Iris pigment epithelial cell (primary cell): ENCODE results near the gene RYR3.
"Not testable (repeated sequence)": the region's sequence is repeated elsewhere in the genome, so short reads cannot be mapped to it uniquely, and the experiment has no call there.

Experiments
- DNase-seq: peaks from one replicate; pipeline ENCODE4 v3.0.0-alpha.2; 2011; ENCODE audit warnings: low read depth

RYR3 gene

DNA sequence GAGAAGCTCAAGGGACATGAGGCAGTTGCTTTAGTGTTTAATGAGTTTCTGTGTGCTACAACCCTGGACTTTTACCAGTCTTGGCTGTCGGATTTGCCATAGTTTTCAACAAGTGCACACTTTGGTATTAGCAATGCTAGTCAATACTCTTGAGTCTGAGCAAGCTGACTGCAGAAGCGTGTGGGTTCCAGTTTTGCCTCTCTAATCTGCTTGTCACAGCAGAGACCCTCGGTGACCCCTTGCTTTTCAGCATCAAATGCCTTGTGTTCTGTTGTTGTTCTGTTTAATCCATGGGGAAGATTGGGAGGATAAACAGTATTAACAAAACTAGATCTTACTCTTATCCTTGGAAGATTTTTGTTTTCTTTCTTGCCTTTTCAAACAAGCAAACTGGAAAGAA, 463.2 kb downstream of the RYR3 start:
- DNase-seq: no peak

DNA sequence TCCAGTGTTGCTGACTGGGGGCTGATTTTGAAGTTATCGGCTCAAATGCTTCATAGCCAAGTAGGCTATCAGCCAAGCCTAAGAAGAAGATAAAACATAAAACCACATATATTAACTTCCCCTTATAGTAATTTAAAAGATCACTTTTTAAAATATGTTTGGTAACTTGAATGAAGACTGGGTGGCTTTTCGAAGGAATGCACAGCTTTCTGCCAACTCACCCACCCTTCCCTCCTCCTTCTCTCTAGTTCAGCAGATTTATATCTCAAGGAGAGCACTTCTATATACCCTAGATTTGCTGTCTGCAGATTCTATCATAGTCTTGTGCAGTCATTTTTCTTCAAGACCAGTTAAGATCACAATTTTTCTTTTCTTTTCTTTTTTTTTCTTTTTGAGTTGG, 468.1 kb downstream of the RYR3 start:
- DNase-seq: no peak

DNA sequence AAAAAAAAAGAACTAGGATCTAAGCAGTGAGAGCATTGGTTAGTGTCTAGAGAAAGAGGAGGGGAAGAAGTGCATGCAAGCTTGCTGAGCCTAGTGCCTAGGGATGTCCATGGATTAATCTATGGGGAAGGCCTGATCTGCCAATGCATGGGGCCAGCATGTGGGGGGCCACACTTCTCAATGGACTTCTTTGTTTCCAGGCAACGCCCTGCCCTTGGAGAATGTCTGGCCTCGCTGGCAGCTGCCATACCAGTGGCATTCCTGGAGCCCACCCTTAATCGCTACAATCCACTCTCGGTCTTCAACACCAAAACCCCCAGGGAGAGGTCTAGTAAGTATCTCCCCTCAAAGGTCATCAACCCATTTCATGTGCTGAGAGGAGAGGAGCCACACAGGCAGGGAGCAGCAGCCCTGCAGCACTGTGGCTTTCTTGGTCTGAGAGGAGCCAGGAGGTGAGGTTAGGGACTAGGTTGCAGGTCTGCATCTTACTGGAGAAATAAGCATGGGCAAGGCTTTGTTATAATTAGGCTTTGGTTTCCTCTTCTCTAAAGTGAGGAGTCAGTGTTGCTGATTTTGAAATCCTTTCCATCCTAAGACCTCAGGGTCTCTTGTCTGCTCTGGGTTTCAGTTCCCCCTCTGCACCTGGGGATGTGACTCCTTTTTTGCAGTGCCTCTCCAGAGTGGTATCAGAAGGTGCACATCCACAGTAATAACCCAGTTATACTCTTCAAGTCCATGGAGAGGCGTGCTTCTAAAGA, 469.4 kb downstream of the RYR3 start:
- DNase-seq: no peak

DNA sequence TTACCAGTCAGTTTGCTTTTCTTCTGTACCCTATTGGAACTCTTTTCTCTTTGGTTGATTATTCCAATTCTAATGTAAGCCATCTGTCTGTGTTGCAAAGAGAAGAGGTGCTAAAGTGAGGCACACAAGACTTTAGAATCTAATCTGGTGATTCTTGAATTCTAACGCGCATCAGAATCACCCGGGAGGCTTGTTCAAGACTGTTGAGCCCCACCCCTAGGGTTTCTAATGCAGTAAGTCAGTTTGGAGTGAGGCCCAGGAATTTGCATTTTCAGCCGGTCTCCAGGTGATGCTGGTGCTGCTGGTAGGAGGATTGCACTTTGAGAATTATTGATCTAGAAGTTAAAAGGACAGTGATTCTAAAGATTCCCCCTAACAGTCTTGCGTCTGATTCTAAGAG, 472.2 kb downstream of the RYR3 start:
- no peak for DNase-seq

DNA sequence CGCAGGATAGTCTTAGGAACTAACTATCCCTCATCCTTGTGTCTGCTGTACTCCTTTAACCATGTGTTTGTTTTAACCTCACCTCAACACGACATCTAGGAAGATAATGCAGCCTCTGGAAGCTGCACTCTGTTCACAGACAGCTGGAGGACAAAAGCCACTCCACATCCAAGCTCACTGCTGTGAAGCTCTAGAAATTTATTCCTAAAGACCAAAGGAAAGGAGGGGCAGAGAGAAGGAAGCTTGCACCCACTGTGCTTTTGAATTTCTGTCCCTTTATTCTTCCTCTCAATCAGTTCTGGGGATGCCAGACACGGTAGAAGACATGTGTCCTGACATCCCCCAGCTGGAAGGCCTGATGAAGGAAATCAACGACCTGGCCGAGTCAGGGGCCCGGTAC, 474.6 kb downstream of the RYR3 start:
- DNase-seq: no peak

DNA sequence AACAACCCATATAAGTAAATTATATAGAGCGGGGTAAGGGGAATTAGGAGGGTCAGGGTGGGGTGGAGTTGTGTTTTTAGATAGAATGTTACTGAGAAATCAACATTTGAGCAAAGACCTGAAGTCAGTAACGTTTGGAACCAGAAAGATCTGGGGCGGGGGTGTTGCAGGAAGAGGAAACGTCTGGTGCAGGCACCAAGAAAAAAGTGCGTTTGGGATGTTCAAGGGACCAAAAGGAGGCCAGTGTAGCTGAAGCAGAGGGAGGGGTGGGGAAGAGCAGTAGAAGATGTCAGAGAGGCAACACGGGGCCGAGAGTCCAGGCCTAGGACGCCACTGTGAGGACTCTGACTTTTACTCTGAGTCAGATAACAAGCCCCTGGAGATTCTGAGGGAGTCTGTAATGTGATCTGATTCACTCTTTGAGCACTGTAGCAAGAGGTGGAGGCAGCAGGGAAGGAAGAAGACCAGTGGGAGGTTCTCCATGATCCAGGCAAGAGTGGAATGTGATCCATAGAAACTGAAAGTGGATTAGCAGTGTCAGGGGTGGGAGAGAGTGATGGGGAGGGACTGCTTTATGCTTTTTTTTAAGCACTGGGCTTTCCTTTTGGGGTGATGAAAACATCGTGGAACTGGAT, 478.3 kb downstream of the RYR3 start:
- DNase-seq: no peak

DNA sequence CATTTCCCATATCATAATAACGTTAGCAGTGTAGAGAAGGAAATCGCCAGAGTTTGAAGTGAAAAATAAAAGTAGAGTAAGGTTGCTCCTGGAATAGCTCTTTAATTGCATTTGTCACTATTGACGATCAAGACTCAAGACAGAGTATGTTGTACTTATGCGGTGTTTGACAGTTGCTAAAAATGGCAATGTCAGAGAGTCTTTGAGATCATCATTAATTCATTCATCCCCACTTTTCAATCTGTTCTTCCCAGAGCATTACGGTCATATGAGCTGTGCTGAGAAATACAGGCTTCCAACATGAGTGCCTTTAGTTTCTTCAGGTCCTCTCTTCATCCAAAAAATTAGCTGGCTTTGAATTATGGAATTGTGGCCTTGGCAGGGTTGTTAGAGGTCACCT, 483.7 kb downstream of the RYR3 start:
- no peak for DNase-seq

DNA sequence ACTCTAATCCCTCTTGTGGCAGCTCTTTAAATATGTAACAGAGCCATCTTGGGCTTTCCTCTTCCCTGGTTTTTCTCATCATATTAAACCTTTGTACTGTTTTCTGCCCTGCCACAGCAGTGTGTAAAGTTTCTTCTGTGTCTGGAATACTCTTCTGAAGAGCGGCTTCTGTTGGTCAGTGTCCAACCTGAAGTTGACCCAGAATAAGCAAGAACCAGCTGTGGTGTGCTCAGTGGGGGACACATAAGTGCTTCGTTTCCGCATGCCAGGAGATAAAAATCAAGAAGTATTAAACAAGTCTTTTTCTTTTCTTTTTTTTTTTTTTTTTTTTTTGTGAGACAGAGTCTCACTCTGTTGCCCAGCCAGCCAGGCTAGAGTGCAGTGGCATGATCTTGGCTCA, 484.3 kb downstream of the RYR3 start:
- peak; percentile 19 for DNase-seq

DNA sequence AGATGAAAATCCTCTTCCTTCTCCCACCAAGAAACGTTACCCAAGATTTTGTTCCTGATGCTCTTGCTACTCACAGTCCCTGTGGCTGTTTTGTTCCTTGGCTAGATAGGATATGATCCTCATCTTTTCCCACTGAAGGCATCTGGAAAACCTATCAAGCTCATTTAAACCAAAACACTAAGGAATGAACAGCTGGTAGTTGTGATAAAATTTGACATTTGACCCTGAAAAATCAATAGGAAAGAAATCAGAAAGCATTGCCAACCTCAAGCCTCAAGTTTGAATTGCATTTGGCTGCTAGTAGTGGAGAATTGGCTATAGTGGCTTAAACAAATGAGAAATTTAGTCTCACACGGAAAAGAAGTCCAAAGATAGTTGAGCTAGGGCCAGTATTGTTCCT, 486.9 kb downstream of the RYR3 start:
- DNase-seq: no peak

DNA sequence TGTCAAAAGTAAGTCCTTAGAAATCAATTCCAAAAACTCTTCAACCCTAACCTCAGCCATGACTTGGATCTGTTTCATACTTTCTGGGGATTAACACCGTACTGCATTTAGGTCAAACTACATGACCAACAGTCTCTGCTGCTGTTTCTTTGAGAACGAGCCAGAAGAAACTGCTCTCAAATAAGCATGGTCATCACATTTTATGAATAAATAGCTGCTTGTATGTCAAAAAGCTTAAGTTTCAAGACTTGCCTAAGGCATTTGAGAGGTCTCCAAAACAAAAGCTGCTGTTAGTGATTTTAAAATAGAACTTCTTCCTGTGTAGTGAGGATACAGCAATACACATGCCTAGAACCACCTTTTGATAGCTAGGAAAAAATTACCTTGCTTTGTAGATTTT, 491.2 kb downstream of the RYR3 start:
- peak; percentile 2 for DNase-seq

DNA sequence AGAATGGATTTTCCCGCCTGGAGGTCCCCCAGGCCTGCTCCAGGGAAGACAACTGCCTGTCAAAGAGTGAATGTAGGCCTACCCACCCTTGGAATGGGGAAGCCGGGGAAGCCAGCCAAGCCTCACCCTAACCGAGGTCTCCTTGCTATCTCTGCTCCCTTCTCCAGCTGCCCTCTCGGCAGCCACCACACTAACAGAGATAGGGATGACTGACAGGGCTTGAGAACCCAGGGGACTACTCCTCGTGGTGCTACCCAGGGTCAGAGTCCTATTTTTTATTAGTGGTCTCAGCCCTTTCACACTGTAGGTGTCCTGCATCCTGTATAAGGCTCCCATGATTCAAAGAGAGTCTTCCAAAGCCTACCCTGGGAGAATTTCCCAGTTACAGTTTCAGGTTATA, 496.9 kb downstream of the RYR3 start:
- no peak for DNase-seq

DNA sequence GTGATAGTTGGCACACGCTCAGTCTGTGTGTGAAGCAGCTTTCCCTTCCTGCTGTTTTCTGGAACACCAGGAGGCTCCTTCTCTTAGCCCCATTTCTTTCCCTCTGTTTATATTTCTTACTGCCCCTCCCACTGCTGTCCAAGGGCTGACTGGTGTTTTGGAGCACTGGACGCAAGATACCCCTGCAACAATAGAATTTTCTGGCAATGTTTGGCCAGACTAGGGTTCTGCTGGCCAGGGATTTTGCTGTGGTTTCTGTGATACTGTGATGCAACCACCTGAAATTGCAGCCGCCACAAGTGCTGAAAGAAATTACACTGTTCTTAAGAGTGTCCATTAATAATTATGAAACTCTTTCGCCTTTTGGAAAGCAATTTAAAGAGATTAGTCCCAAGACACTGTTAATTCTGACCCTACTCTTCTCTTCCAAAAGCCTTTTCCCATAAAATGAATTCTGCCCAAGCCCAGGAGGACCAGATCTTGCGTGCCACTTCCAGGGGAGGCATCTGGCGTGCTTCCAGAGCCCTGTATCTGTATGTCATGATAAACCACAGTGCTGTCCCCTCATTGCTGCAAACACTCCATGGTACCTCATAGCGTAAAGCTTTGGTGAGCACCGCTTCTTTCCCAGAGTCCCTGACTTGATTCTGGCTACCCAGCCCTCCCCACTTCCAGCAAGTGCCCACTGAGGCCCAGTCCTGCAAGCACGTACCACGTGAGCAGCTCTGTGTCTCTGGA, 498.1 kb downstream of the RYR3 start:
- DNase-seq: no peak

DNA sequence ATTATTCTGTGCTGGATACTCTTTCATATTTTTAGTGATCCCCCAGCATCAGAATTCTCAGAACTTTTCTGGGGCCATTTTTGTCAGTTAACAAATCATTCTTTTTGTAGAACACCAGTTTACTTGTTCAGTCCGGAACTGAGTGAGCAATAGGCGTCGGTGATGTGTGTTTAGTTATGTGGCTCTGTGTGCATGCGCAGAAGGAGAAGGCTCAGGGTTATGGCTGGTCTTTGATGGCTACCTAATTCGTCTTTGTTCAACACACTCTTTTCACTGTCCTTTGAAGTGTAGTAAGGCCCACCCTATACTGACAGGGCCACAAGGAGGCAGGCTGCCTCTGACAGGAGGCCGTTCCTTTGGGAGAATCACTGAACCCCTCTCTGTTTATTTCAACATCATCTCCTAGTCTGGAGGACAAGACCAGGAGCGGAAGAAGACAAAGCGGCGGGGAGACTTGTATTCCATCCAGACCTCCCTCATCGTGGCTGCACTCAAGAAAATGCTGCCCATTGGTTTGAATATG, 499.4 kb downstream of the RYR3 start:
- no peak for DNase-seq

DNA sequence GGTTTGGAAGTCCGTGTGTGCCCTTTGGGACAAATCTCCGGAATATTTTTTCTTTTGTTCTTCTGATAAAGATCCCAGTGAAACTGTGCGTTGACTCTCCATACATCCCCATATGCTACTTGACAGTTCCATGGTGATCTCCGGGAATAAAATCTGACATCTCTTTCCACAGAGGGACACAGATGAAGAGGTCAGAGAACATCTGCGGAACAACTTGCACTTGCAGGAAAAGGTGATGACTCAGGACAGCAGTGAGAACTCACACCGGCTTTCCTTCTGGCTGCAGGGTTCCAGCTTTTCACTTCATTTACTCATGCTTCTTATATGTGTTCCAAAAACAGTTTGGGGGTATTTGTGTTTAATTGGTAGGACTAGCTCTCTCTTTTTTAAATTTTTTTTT, 500.0 kb downstream of the RYR3 start:
- DNase-seq: no peak

DNA sequence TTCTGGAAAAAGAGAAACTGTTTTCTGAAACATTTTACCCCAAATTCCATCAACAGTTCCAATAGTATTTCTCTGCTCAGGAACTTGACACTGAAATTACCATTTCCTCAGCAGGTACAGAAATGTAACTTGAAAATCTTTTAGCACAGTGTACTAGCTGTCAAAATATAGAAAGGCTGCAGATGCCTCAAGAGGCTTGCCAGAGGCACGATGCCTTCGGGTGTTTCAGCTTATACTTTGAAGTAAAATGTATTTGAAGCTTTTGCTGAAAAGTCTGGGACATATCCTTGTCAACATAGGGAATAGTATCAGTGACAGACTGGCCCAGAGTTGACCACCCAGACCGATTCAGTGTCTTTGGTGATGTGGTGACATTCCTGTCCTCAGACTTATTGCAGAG, 503.1 kb downstream of the RYR3 start:
- no peak for DNase-seq

DNA sequence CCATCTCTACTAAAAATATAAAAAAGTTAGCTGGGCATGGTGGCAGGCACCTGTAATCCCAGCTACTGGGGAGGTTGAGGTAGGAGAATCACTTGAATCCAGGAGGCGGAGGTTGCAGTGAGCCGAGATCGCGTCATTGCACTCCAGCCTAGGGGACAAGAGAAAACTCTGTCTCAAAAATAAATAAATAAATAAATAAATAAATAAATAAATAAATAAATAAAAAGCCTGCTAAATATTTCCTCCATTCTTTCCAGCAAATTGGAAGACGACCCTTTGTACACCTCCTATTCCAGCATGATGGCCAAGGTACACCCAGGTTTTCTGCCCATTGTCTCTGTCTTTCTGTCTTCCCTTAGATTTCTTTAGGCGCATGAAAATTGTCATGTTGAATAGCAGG, 508.7 kb downstream of the RYR3 start:
- DNase-seq: not testable (repeated sequence)

DNA sequence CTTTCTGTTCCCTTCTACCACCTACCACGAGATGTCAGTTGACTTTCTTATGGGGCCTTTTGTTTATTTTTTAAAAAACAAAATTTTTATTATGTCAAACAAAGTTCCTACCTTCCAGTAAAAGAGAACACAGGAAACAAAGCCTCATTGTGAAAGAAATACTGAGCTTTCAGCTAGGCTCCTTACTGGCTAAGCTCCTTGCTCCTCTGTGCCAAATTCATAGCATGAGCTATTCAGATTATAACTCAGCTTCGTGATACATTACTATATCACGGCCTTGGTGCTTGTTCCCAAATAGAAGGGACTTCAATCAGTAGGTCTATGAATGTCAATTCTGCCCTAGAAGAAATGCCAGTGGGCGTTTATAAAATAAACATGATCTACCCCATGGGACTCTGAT, 511.7 kb downstream of the RYR3 start:
- no peak for DNase-seq

DNA sequence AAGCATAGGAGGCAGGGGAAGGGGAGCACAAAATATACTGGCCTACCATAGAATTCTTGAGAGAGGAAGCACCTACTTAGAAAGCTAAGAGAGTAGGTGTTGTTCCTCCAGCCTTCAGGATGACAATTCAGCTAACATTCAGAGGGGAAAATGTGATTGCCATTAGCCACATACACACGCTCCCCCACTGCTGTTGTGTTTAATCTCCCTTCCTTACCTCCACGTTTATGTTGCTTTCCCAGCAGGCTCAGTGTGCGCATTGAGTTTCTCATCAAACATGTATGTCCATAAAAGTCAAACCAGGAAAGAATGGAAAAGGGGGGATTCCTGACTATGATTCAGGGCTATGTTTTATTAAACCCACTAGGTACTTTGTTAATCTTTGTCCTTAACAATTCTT, 512.4 kb downstream of the RYR3 start:
- DNase-seq: no peak

DNA sequence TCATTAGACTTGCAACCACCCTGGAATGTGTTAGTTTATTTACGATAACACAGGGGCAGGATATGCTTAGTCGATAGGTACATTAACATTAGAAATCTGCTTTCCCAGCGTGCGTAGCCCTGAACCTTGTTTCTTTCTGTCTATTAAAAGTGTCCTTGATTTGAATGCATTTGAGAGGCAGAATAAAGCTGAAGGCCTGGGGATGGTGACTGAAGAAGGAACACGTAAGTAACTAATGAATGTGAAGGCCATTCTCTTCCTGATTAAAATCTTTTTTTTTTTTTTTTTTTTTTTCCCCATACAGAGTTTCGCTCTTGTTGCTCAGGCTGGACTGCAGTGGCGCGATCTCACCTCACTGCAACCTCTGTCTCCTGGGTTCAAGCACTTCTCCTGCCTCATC, 514.7 kb downstream of the RYR3 start:
- DNase-seq: no peak

DNA sequence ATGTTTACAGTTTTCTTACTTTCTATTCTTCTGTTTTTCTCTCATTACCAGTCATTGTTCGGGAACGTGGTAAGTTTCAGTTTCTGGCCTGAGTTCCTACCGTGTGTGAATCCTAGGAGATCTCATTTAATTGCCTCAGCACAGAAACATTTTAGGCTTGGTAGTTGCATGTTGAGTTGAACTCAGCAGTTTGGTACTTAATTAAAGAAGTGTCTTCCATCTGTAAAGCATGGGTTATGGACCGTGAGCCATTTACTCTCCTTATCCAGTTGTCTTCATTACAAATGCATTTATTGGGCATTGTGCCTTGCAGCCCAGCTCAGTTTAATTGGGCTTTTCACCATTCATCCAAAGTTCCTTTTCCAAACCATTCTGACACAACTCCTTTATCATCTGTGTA, 515.4 kb downstream of the RYR3 start:
- DNase-seq: no peak

DNA sequence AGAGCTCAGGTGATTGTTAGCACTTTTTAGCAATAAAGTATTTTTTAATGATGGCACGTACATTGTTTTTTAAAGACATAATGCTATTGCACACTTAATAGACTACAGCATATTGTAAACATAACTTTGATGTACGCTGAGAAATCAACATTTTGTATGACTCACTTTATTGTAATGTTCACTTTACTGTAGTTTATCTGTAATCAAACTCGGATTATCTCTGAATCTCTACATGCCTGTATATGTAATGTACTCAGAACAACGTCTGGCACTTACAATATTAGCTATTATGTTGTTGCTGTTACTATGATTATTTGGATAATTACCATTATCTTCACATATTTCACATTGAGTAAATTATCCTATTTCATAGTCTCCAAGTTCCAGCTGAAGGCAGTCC, 519.6 kb downstream of the RYR3 start:
- no peak for DNase-seq

DNA sequence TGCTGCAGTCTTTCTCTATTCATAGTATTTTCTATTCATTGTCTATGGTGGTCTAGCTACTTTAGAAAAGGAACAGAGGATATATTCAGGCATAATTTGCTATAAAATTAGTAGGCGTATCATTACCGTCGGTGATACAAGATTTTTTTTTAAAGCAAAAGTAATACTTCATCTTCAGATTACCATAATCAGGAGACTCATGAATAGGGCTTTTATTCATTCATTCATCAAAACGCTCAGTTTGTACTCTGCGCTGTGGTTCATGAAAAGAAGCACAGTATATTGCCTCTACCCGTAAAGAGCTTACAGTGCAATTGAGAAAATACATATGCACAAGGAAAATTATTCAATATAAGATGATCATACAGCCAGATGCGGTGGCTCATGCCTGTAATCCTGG, 520.9 kb downstream of the RYR3 start:
- no peak for DNase-seq
